GM12878 (cell line): ENCODE measurements around the gene BMI1. TPM values are rescaled to one million over a fixed set of nuclear protein-coding genes. Genes with fewer than 3 reads are reported as not detected.

Experiments
- ATAC-seq: fragments of 200-7000 bp; cut with Tn5 transposase; 3 replicates; pipeline ENCODE4 v1.9.1; 2020; ENCODE audit warnings: mild to moderate bottlenecking, moderate library complexity
- BruUV-seq: library from RNA; stranded (reverse); fragments of 400-500 nt; replicated peaks from 2 replicates; lab custom pipeline; 2021; lab: Mats Ljungman, UMichigan
- CTCF ChIA-PET: fragments of 300-600 bp; sonication (Branson Sonifier 250); formaldehyde crosslinking; extraction: SDS; loops from one replicate; lab custom pipeline; 2021; ENCODE audit warnings: inconsistent platforms; lab: Yijun Ruan, JAX
- POLR2A ChIA-PET: fragments of 350-600 bp; formaldehyde crosslinking; extraction: SDS; loops from one replicate; lab custom pipeline; 2021; ENCODE audit warnings: inconsistent platforms; lab: Charles Lee
- RAD21 ChIA-PET: fragments of 300-600 bp; sonication (Branson Sonifier 250); formaldehyde crosslinking; loops from one replicate; lab custom pipeline; 2023; ENCODE audit warnings: antibody characterized with exemption; ENCODE audit not compliant: unreplicated experiment; lab: Charles Lee
- SMC1A ChIA-PET: fragments of 300-600 bp; sonication (Branson Sonifier 250); formaldehyde crosslinking; loops from one replicate; lab custom pipeline; 2023; ENCODE audit not compliant: unreplicated experiment, uncharacterized antibody; lab: Charles Lee
- DNase-seq: peaks from one replicate; pipeline ENCODE4 v3.0.0-alpha.2; 2011; ENCODE audit warnings: low read depth, low spot score
- FAIRE-seq: peaks from 3 replicates; lab custom pipeline; 2011; peaks lifted over from hg19 to GRCh38; lab: Jason Lieb, UNC
- H2AFZ ChIP-seq: 2 replicates; pipeline ENCODE4 v1.6.0; 2011; ENCODE audit warnings: low read depth, low read length, control low read depth; ENCODE audit not compliant: control insufficient read depth
- H3K27ac ChIP-seq: 2 replicates; pipeline ENCODE4 v1.5.1; 2011; ENCODE audit warnings: control low read depth; ENCODE audit not compliant: control insufficient read depth, insufficient read depth
- H3K27me3 ChIP-seq, 2 experiments: replicated peaks in 1 of 2; 2 replicates each; pipeline versions ENCODE4 v1.6.0 to v1.6.1; 2011; ENCODE audit warnings: low read length in 1 of 2; ENCODE audit not compliant: control insufficient read depth in 2 of 2, insufficient read depth in 2 of 2
- H3K36me3 ChIP-seq, 2 experiments: 2 replicates each; pipeline ENCODE4 v1.5.1; 2011; ENCODE audit warnings: low read length in 1 of 2; ENCODE audit not compliant: control insufficient read depth in 2 of 2, insufficient read depth in 2 of 2
- H3K4me1 ChIP-seq: 2 replicates; pipeline ENCODE4 v1.6.1; 2011; ENCODE audit warnings: mild to moderate bottlenecking, low read length, moderate library complexity, mixed read lengths; ENCODE audit not compliant: control insufficient read depth, insufficient read depth
- H3K4me2 ChIP-seq: 2 replicates; pipeline ENCODE4 v1.6.0; 2011; ENCODE audit warnings: control low read depth; ENCODE audit not compliant: control insufficient read depth, insufficient read depth
- H3K4me3 ChIP-seq: fragments of 200-600 bp; sonication (generic); 2 replicates; pipeline ENCODE4 v1.5.1; 2016
- H3K79me2 ChIP-seq: 2 replicates; pipeline ENCODE4 v1.6.0; 2011; ENCODE audit warnings: low read length; ENCODE audit not compliant: control insufficient read depth, insufficient read depth
- H3K9ac ChIP-seq: 2 replicates; pipeline ENCODE4 v1.8.0; 2011; ENCODE audit warnings: low read length, control low read depth, mixed read lengths; ENCODE audit not compliant: control insufficient read depth, insufficient read depth
- H3K9me3 ChIP-seq: replicated peaks from 3 replicates; pipeline ENCODE4 v1.5.1; 2011; ENCODE audit warnings: mild to moderate bottlenecking, low read length; ENCODE audit not compliant: control insufficient read depth, insufficient read depth
- H4K20me1 ChIP-seq: 2 replicates; pipeline ENCODE4 v1.6.0; 2011; ENCODE audit not compliant: control insufficient read depth, insufficient read depth
- CEBPB ChIP-seq, 2 experiments: fragments of 150-350 bp in 1 of 2; IDR thresholded peaks; 2 replicates each; pipeline ENCODE4 v1.6.1; 2012 to 2014; ENCODE audit warnings: low read depth in 2 of 2, low read length in 2 of 2, borderline replicate concordance in 1 of 2, inconsistent platforms in 1 of 2
- ELK1 ChIP-seq: IDR thresholded peaks from 2 replicates; pipeline ENCODE4 v1.6.1; 2012; ENCODE audit warnings: low read depth, low read length, improper control_type of control experiment
- FOXM1 ChIP-seq: IDR thresholded peaks from 2 replicates; pipeline ENCODE4 v1.6.1; 2012; ENCODE audit warnings: low read depth, mild to moderate bottlenecking, inconsistent platforms, low read length, moderate library complexity
- MTA2 ChIP-seq: fragments of 450-650 bp; IDR thresholded peaks from 2 replicates; pipeline ENCODE4 v1.6.1; 2016; ENCODE audit warnings: low read depth, mild to moderate bottlenecking, moderate library complexity
- NFIC ChIP-seq: IDR thresholded peaks from 2 replicates; pipeline ENCODE4 v1.6.1; 2012; ENCODE audit warnings: low read depth, mild to moderate bottlenecking, inconsistent platforms, low read length, moderate library complexity
- TCF3 ChIP-seq: IDR thresholded peaks from 2 replicates; pipeline ENCODE4 v1.6.1; 2012; ENCODE audit warnings: low read depth, mild to moderate bottlenecking, low read length, borderline replicate concordance; ENCODE audit not compliant: insufficient read depth
- ZNF217 ChIP-seq: fragments of 450-650 bp; IDR thresholded peaks from 2 replicates; pipeline ENCODE4 v1.6.1; 2017; ENCODE audit warnings: antibody characterized with exemption, mild to moderate bottlenecking
- WGBS: methylation state at CpG from one replicate; pipeline ENCODE4 v1.1.6; 2016; ENCODE audit warnings: low lambda C conversion rate; ENCODE audit not compliant: insufficient replicate concordance, insufficient coverage; ENCODE audit errors: missing lambda C conversion rate; 5-methylcytosine and 5-hydroxymethylcytosine counted together
- in situ Hi-C: fragments of 300-500 bp; cut with MboI; formaldehyde crosslinking; loops from 9 replicates; pipeline ENCODE4 v1.14.3; 2018; ENCODE audit warnings: mixed read lengths
- intact Hi-C: fragments of 100-400 bp; cut with micrococcal nuclease; formaldehyde crosslinking; loops from one replicate; pipeline ENCODE4 v1.14.2; 2022; ENCODE audit not compliant: unreplicated experiment
- polyA plus RNA-seq, 11 experiments: library from polyadenylated mRNA; depleted of rRNA in 4 of 11; unstranded in 6 of 11; stranded (reverse) in 5 of 11; fragments of >200 nt; fragmentation: Nextera tagmentation in 4 of 11; fragmentation: Illumina TruSeq in 1 of 11; extraction: Ambion mirVana in 4 of 11; extraction: Trizol in 1 of 11; gene quantifications; 1 replicate in 1 of 11; 2 replicates in 10 of 11; pipeline versions ENCODE4 v1.2.1 to v1.2.3, GENCODE V29; 2011 to 2016; ENCODE audit warnings: inconsistent platforms in 2 of 11, missing spikeins in 2 of 11, low read depth in 1 of 11
- total RNA-seq, 4 experiments: library from RNA; depleted of rRNA in 3 of 4; stranded (reverse); fragments of >200 nt in 3 of 4; fragmentation: Illumina TruSeq in 1 of 4; extraction: Trizol in 1 of 4; gene quantifications; 2 replicates each; pipeline versions ENCODE4 v1.2.1 to v1.2.3, GENCODE V29; 2013 to 2021
- TF ChIP-seq, protein P1 (sequence below): fragments of 450-650 bp; IDR thresholded peaks from 2 replicates; pipeline ENCODE4 v1.6.1; 2017; ENCODE audit warnings: borderline replicate concordance
- TF ChIP-seq, protein P2 (sequence below): fragments of 450-650 bp; IDR thresholded peaks from 2 replicates; pipeline ENCODE4 v1.6.1; 2017; ENCODE audit warnings: mild to moderate bottlenecking

Gene BMI1
- total and polyA plus RNA-seq, 10 of the 15 experiments (the other 5 are each of a cell fraction or from before 2014, with no cell fraction given) = 8.0 to 49.7 (median 25.8) TPM

DNA sequence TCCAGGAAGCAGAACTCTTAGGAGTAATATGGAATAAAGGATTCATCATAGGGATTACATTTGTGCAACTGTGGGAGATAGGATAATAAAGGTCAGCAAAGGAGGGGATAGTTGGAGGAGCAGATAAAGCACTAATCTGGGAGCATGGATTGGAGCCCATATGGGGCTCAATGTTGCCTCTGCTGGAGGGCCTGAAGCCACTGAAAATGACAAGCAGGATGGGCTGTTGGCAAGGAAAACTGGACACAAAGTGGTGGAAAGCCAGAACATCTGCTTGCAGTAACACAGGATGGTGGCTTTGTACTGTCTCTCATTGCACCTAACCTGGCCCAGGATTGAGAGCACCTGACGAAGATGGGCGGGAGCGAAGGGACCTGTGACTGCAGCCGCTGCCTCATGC lies 19.7 kb upstream of the BMI1 start (continued):
- TF ChIP-seq MTA2 = no peak
- TF ChIP-seq, protein P1, sequence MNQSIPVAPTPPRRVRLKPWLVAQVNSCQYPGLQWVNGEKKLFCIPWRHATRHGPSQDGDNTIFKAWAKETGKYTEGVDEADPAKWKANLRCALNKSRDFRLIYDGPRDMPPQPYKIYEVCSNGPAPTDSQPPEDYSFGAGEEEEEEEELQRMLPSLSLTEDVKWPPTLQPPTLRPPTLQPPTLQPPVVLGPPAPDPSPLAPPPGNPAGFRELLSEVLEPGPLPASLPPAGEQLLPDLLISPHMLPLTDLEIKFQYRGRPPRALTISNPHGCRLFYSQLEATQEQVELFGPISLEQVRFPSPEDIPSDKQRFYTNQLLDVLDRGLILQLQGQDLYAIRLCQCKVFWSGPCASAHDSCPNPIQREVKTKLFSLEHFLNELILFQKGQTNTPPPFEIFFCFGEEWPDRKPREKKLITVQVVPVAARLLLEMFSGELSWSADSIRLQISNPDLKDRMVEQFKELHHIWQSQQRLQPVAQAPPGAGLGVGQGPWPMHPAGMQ = no peak
- no peak for TF ChIP-seq CEBPB (IDR thresholded peaks at IDR 0.05; ENCODE audit: borderline replicate concordance in 1 of 2, low read depth in 2 of 2, low read length in 2 of 2)
- TF ChIP-seq ZNF217 = no peak

DNA sequence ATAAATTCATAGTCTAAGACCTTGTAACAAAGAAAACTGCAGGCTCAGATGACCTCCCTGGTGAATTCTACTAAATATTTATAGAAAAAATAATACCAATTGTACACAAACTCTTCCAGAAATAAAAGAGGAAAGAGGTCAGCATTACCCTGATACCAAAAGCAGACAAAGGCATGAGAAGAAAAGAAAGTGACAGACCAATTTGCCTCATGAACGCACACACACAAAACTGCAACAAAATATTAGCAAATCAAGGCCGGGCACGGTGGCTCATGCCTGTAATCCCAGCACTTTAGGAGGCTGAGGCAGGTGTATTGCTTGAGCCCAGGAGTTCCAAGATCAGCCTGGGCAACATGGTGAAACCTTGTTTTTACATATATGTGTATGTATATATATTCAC lies 17.4 kb upstream of the BMI1 start:
- FAIRE-seq = no peak
- Histone ChIP-seq H3K4me2 (no peak overlapping the region), H3K9me3 (no peaks in the 10 kb centered on the region), H2AFZ (no peak overlapping the region), H3K27me3 (no peaks in the 10 kb centered on the region), H3K27ac (no peak overlapping the region), H3K4me3 (no peak overlapping the region), H3K36me3 (no peaks in the 10 kb centered on the region), H3K79me2 (no peaks in the 10 kb centered on the region), H3K4me1 (no peaks in the 10 kb centered on the region), H3K9ac (no peak overlapping the region), H4K20me1 (no peaks in the 10 kb centered on the region)
- no peak for ATAC-seq
- RAD21 ChIA-PET = no interaction called here
- WGBS = 87% methylated on average over 3 of the region's 3 CpGs
- TF ChIP-seq ELK1 (no peak), FOXM1 (no peak), TCF3 (no peak), NFIC (no peak)
- TF ChIP-seq, protein P2, sequence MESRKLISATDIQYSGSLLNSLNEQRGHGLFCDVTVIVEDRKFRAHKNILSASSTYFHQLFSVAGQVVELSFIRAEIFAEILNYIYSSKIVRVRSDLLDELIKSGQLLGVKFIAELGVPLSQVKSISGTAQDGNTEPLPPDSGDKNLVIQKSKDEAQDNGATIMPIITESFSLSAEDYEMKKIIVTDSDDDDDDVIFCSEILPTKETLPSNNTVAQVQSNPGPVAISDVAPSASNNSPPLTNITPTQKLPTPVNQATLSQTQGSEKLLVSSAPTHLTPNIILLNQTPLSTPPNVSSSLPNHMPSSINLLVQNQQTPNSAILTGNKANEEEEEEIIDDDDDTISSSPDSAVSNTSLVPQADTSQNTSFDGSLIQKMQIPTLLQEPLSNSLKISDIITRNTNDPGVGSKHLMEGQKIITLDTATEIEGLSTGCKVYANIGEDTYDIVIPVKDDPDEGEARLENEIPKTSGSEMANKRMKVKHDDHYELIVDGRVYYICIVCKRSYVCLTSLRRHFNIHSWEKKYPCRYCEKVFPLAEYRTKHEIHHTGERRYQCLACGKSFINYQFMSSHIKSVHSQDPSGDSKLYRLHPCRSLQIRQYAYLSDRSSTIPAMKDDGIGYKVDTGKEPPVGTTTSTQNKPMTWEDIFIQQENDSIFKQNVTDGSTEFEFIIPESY = no peak
- in situ Hi-C loops (no loop called here), intact Hi-C loops (no loop called here)
- BruUV-seq = no TSS peak
- no peak for DNase-seq
- CTCF ChIA-PET = no interaction called here
- POLR2A ChIA-PET = no interaction called here
- SMC1A ChIA-PET = no interaction called here
